Endothelial cell of umbilical vein (primary cell): ENCODE data around the gene ZNF652. TPM values are rescaled to one million over a fixed set of nuclear protein-coding genes. Genes with fewer than 3 reads are reported as not detected.

ENCODE experiments used
- BruUV-seq: library from RNA; stranded (reverse); fragments of 400-500 nt; replicated peaks from 2 replicates; lab custom pipeline; 2021; lab: Mats Ljungman, UMichigan
- CTCF ChIA-PET: fragments of 300-600, 350-600 bp; sonication (Branson Sonifier 250); formaldehyde crosslinking; loops from one replicate; lab custom pipeline; 2021; ENCODE audit warnings: antibody characterized with exemption, inconsistent platforms; lab: Charles Lee
- POLR2A ChIA-PET: fragments of 300-600, 350-600 bp; sonication (Branson Sonifier 250); formaldehyde crosslinking; loops from one replicate; lab custom pipeline; 2021; ENCODE audit warnings: antibody characterized with exemption, inconsistent platforms; lab: Charles Lee
- DNase-seq: peaks from one replicate; pipeline ENCODE4 v3.0.0-alpha.2; 2011; ENCODE audit warnings: low read depth, low spot score
- FAIRE-seq: peaks from 2 replicates; lab custom pipeline; 2011; peaks lifted over from hg19 to GRCh38; lab: Jason Lieb, UNC
- H2AFZ ChIP-seq: 2 replicates; pipeline ENCODE4 v1.6.0; 2012; ENCODE audit warnings: low read depth, low read length, control low read depth, inconsistent platforms
- H3K27ac ChIP-seq: 2 replicates; pipeline ENCODE4 v1.5.1; 2011; ENCODE audit warnings: low read depth, mild to moderate bottlenecking, control low read depth, low read length, moderate library complexity; ENCODE audit not compliant: insufficient read depth
- H3K27me3 ChIP-seq, 2 experiments: 2 replicates each; pipeline versions ENCODE4 v1.6.0 to v1.6.1; 2011; ENCODE audit warnings: low read length in 2 of 2, mixed read lengths in 1 of 2; ENCODE audit not compliant: control insufficient read depth in 2 of 2, insufficient read depth in 2 of 2
- H3K36me3 ChIP-seq, 2 experiments: 2 replicates in 1 of 2; 3 replicates in 1 of 2; pipeline ENCODE4 v1.5.1; 2011; ENCODE audit warnings: low read length in 2 of 2, mild to moderate bottlenecking in 1 of 2, moderate library complexity in 1 of 2; ENCODE audit not compliant: control insufficient read depth in 2 of 2, insufficient read depth in 2 of 2; ENCODE audit errors: extremely low read depth in 1 of 2
- H3K4me1 ChIP-seq: 3 replicates; pipeline ENCODE4 v1.5.1; 2011; ENCODE audit warnings: mild to moderate bottlenecking, low read length; ENCODE audit not compliant: control insufficient read depth, insufficient read depth; ENCODE audit errors: extremely low read depth
- H3K4me2 ChIP-seq: 2 replicates; pipeline ENCODE4 v1.6.1; 2011; ENCODE audit warnings: low read length, control low read depth, mixed read lengths; ENCODE audit not compliant: insufficient read depth
- H3K4me3 ChIP-seq, 3 experiments: fragments of 200-600 bp in 1 of 3; sonication (generic), shearing (Covaris generic) in 1 of 3; replicated peaks in 1 of 3; 2 replicates each; pipeline ENCODE4 v1.5.1; 2011 to 2016; ENCODE audit warnings: control low read depth in 3 of 3, low read length in 3 of 3, mild to moderate bottlenecking in 2 of 3, inconsistent platforms in 1 of 3, low read depth in 1 of 3, moderate library complexity in 1 of 3; ENCODE audit not compliant: insufficient read depth in 1 of 3
- H3K79me2 ChIP-seq: 2 replicates; pipeline ENCODE4 v1.6.0; 2012; ENCODE audit warnings: low read length, inconsistent platforms; ENCODE audit not compliant: control insufficient read depth, insufficient read depth
- H3K9ac ChIP-seq: replicated peaks from 2 replicates; pipeline ENCODE3; 2011; ENCODE audit warnings: low read length, control low read depth; ENCODE audit not compliant: insufficient read depth; ENCODE audit errors: extremely low read depth
- H3K9me1 ChIP-seq: replicated peaks from 3 replicates; pipeline ENCODE4 v1.6.0; 2011; ENCODE audit warnings: mild to moderate bottlenecking, low read length; ENCODE audit not compliant: control insufficient read depth, insufficient read depth; ENCODE audit errors: extremely low read depth
- H3K9me3 ChIP-seq: replicated peaks from 2 replicates; pipeline ENCODE4 v1.5.1; 2012; ENCODE audit warnings: low read length, inconsistent platforms; ENCODE audit not compliant: control insufficient read depth, insufficient read depth
- H4K20me1 ChIP-seq: replicated peaks from 2 replicates; pipeline ENCODE3; 2011; ENCODE audit warnings: mild to moderate bottlenecking, low read length; ENCODE audit not compliant: control insufficient read depth, insufficient read depth; ENCODE audit errors: extremely low read depth
- EZH2 ChIP-seq: IDR thresholded peaks from 2 replicates; pipeline ENCODE4 v1.6.1; 2012; ENCODE audit warnings: borderline replicate concordance, low read depth, mild to moderate bottlenecking, moderate library complexity, low read length, inconsistent platforms; ENCODE audit not compliant: severe bottlenecking
- FOS ChIP-seq: IDR thresholded peaks from 2 replicates; pipeline ENCODE4 v1.6.1; 2011; ENCODE audit warnings: mild to moderate bottlenecking, low read length, moderate library complexity, borderline replicate concordance; ENCODE audit not compliant: insufficient read depth
- GATA2 ChIP-seq: IDR thresholded peaks from 2 replicates; pipeline ENCODE4 v1.7.0; 2011; ENCODE audit warnings: low read depth, mild to moderate bottlenecking, moderate library complexity, mixed read lengths, low read length; ENCODE audit not compliant: insufficient read length, insufficient read depth
- JUN ChIP-seq: IDR thresholded peaks from 2 replicates; pipeline ENCODE4 v1.6.1; 2011; ENCODE audit warnings: borderline replicate concordance, low read depth; ENCODE audit not compliant: insufficient read length, insufficient read depth
- MYC ChIP-seq: IDR thresholded peaks from one replicate; pipeline ENCODE4 v1.6.1; 2011; ENCODE audit warnings: mild to moderate bottlenecking, low read depth, low read length
- POLR2A ChIP-seq: IDR thresholded peaks from 2 replicates; pipeline ENCODE4 v1.6.1; 2012; ENCODE audit warnings: low read depth, mild to moderate bottlenecking, control low read depth, low read length
- POLR2AphosphoS5 ChIP-seq: IDR thresholded peaks from 2 replicates; pipeline ENCODE4 v1.6.1; 2012; ENCODE audit warnings: low read depth, mild to moderate bottlenecking, control low read depth, low read length, moderate library complexity; ENCODE audit not compliant: insufficient read depth
- dilution Hi-C: fragments of 300-500 bp; cut with MboI; formaldehyde crosslinking; loops from one replicate; pipeline ENCODE4 v1.15.0; 2019; ENCODE audit warnings: low sequenced_read_pairs; ENCODE audit not compliant: extremely low pct_ligation_motif_present
- intact Hi-C: fragments of 100-400 bp; cut with micrococcal nuclease; formaldehyde crosslinking; loops from one replicate; pipeline ENCODE4 v1.10.0; 2022
- polyA plus RNA-seq, 4 experiments: library from polyadenylated mRNA; depleted of rRNA in 3 of 4; stranded (reverse) in 3 of 4; unstranded in 1 of 4; fragments of >200 nt; gene quantifications; 2 replicates each; pipeline versions ENCODE4 v1.2.1 to v1.2.3, GENCODE V29; 2011 to 2012; ENCODE audit warnings: missing spikeins in 1 of 4
- total RNA-seq: library from RNA; stranded (reverse); gene quantifications from 2 replicates; pipeline ENCODE4 v1.2.3, GENCODE V29; 2021
- TF ChIP-seq, protein P1 (sequence below), 2 donors: IDR thresholded peaks; 1 replicate in 1 of 2; 2 replicates in 1 of 2; pipeline ENCODE4 v1.5.1; 2011; ENCODE audit warnings: low read length in 2 of 2, mild to moderate bottlenecking in 2 of 2, moderate library complexity in 2 of 2, control low read depth in 1 of 2, inconsistent platforms in 1 of 2, low read depth in 1 of 2; ENCODE audit not compliant: insufficient read depth in 1 of 2; ENCODE audit errors: extremely low read depth in 1 of 2
- TF ChIP-seq, protein P2 (sequence below): IDR thresholded peaks from 2 replicates; pipeline ENCODE4 v1.6.1; 2011; ENCODE audit not compliant: insufficient read depth, insufficient read length

Gene ZNF652
- total and polyA plus RNA-seq, 2 donors (not counting 3 experiments of a cell fraction or from before 2014, with no cell fraction given) = 6.1 to 18.6 TPM

DNA sequence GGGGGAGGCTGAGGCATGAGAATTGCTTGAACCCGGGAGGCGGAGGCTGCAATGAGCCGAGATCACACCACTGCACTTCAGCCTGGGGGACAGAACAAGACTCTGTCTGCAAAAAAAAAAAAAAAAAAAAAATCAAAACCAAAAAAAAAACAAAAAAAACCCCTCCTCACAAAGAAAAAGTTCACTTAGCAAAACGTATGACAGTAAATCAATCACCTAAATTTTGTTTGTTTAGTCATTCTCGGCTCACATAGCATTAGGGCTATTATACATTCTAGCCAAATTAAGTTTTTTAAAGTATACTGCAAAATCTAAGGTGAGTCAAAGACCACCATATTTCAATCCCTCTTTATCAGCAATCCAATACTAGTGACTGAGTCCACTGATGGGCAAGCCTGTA lies 5.7 kb downstream of the ZNF652 start:
- BruUV-seq = no TSS peak
- H3K4me3 ChIP-seq = no peak overlapping the region
- intact Hi-C loops = no loop called here
- peaks cover 8% of the 10 kb centered on the region for H4K20me1 ChIP-seq
- no peak overlapping the region for H2AFZ ChIP-seq
- DNase-seq (no peak), FAIRE-seq (no peak)
- no peaks in the 10 kb centered on the region for H3K9me3 ChIP-seq
- H3K27me3 ChIP-seq = no peaks in the 10 kb centered on the region
- ChIA-PET CTCF (interaction anchor here (2.7 kb wide), 1 partner anchor 12 kb away, joined by 9 read pairs; no protein-coding TSS in a partner anchor), POLR2A (no interaction called here)
- dilution Hi-C loops = no loop called here
- H3K36me3 ChIP-seq = no peaks in the 10 kb centered on the region
- H3K4me1 ChIP-seq = peaks cover 14% of the 10 kb centered on the region
- no peak overlapping the region for H3K9ac ChIP-seq
- H3K79me2 ChIP-seq = peaks cover 67% of the 10 kb centered on the region
- TF ChIP-seq POLR2AphosphoS5 (no peak), POLR2A (no peak), EZH2 (no peak), GATA2 (no peak), JUN (no peak), FOS (no peak), MYC (no peak)
- TF ChIP-seq, protein P1, sequence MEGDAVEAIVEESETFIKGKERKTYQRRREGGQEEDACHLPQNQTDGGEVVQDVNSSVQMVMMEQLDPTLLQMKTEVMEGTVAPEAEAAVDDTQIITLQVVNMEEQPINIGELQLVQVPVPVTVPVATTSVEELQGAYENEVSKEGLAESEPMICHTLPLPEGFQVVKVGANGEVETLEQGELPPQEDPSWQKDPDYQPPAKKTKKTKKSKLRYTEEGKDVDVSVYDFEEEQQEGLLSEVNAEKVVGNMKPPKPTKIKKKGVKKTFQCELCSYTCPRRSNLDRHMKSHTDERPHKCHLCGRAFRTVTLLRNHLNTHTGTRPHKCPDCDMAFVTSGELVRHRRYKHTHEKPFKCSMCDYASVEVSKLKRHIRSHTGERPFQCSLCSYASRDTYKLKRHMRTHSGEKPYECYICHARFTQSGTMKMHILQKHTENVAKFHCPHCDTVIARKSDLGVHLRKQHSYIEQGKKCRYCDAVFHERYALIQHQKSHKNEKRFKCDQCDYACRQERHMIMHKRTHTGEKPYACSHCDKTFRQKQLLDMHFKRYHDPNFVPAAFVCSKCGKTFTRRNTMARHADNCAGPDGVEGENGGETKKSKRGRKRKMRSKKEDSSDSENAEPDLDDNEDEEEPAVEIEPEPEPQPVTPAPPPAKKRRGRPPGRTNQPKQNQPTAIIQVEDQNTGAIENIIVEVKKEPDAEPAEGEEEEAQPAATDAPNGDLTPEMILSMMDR (IDR thresholded peaks at IDR 0.05; ENCODE audit: extremely low read depth in 1 of 2, insufficient read depth in 1 of 2, low read depth in 1 of 2, low read length in 2 of 2) = no peak
- TF ChIP-seq, protein P2, sequence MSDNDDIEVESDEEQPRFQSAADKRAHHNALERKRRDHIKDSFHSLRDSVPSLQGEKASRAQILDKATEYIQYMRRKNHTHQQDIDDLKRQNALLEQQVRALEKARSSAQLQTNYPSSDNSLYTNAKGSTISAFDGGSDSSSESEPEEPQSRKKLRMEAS = no peak
- H3K4me2 ChIP-seq = no peak overlapping the region
- no peak overlapping the region for H3K27ac ChIP-seq
- no peaks in the 10 kb centered on the region for H3K9me1 ChIP-seq
